GM12891 (cell line): Measurements from ENCODE around the gene POU3F3.

ENCODE experiments used
- POLR2A ChIP-seq: IDR thresholded peaks from 2 replicates; pipeline ENCODE4 v1.6.1; 2011; ENCODE audit warnings: low read depth, low read length, control low read depth
- POLR2AphosphoS5 ChIP-seq: IDR thresholded peaks from 2 replicates; pipeline ENCODE4 v1.6.1; 2011; ENCODE audit warnings: low read depth, low read length, control low read depth

- no peak for TF ChIP-seq POLR2A
- no peak for TF ChIP-seq POLR2AphosphoS5
These were observed 5.4 kb upstream of the POU3F3 start for GRCh38 chr2:104848526-104848925.
